HCT116 (cell line): Measurements from ENCODE around the gene COL23A1.

Source experiments
- JUND ChIP-seq: IDR thresholded peaks from 2 replicates; pipeline ENCODE4 v1.6.1; 2012
- POLR2AphosphoS5 ChIP-seq: IDR thresholded peaks from 2 replicates; pipeline ENCODE4 v1.6.1; 2011; ENCODE audit warnings: mild to moderate bottlenecking, low read depth, low read length, moderate library complexity
- TCF7L2 ChIP-seq: IDR thresholded peaks from 2 replicates; pipeline ENCODE4 v1.7.0; 2011; ENCODE audit warnings: borderline replicate concordance, inconsistent platforms; ENCODE audit not compliant: insufficient read depth, insufficient read length; ENCODE audit errors: extremely low read depth
- TF ChIP-seq, protein P1 (sequence below), 3 experiments: fragments of 200-600 bp in 1 of 3; sonication (generic) in 1 of 3; IDR thresholded peaks in 2 of 3; conservative IDR thresholded peaks in 1 of 3; 2 replicates each; pipeline ENCODE4 v1.5.1; 2012 to 2017; ENCODE audit warnings: low read depth in 2 of 3, low read length in 2 of 3, antibody characterized with exemption in 1 of 3, borderline replicate concordance in 1 of 3, control low read depth in 1 of 3, mild to moderate bottlenecking in 1 of 3, mixed read lengths in 1 of 3, mixed run types in 1 of 3, moderate library complexity in 1 of 3; ENCODE audit not compliant: insufficient read depth in 1 of 3
- TF ChIP-seq, protein P2 (sequence below): IDR thresholded peaks from 2 replicates; pipeline ENCODE4 v1.6.1; 2012
- TF ChIP-seq, protein P3 (sequence below): IDR thresholded peaks from 2 replicates; pipeline ENCODE4 v1.6.1; 2011; ENCODE audit warnings: mild to moderate bottlenecking, low read length, moderate library complexity; ENCODE audit not compliant: insufficient replicate concordance; ENCODE audit errors: extremely low read depth

DNA sequence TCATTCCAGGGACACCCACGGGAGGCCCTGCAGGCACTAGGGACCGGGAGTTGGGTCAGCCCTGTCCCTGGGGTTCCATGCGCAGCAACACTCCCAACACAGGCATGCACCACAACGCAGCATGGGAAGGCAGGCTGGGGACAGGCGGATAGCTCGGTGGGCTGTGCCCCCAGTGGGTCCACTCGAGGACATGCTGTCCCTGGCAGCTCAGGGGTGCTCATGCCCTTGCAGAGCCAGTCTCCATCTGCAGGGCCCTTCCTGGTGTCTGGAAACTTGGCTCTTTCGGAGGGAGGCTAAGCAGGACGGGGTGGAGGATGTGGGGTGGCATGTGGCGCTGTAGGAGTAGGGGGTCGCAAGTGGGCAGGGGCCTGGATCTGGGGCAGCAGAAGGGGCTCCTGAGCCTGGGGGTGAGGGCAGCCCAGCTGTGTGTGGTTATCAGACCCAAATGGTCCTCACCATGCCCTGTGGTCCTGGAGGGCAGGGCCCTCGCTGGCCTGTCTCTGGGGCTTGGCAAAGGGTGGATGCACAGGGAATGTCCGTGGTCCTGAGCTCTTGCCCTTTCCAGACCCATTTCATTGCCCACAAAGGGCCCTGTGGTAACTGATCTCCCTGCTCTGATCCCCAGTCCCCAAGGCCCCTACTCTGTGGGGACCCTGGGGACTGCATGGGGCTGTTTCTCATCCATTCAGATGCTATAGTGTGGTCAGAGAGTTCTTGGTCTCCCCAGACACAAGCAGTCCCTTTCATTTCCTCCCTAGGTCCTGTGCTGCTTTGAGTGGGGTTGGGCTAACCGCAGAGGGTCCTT lies 267.3 kb downstream of the COL23A1 start:
- TF ChIP-seq POLR2AphosphoS5: no peak
- TF ChIP-seq, protein P1, sequence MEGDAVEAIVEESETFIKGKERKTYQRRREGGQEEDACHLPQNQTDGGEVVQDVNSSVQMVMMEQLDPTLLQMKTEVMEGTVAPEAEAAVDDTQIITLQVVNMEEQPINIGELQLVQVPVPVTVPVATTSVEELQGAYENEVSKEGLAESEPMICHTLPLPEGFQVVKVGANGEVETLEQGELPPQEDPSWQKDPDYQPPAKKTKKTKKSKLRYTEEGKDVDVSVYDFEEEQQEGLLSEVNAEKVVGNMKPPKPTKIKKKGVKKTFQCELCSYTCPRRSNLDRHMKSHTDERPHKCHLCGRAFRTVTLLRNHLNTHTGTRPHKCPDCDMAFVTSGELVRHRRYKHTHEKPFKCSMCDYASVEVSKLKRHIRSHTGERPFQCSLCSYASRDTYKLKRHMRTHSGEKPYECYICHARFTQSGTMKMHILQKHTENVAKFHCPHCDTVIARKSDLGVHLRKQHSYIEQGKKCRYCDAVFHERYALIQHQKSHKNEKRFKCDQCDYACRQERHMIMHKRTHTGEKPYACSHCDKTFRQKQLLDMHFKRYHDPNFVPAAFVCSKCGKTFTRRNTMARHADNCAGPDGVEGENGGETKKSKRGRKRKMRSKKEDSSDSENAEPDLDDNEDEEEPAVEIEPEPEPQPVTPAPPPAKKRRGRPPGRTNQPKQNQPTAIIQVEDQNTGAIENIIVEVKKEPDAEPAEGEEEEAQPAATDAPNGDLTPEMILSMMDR (IDR thresholded peaks at IDR 0.05 in 2 of 3, conservative IDR thresholded peaks at IDR 0.05 in 1 of 3; ENCODE audit: borderline replicate concordance in 1 of 3, insufficient read depth in 1 of 3, low read depth in 2 of 3, low read length in 2 of 3): no peak
- TF ChIP-seq, protein P2, sequence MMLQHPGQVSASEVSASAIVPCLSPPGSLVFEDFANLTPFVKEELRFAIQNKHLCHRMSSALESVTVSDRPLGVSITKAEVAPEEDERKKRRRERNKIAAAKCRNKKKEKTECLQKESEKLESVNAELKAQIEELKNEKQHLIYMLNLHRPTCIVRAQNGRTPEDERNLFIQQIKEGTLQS: no peak
- TF ChIP-seq, protein P3, sequence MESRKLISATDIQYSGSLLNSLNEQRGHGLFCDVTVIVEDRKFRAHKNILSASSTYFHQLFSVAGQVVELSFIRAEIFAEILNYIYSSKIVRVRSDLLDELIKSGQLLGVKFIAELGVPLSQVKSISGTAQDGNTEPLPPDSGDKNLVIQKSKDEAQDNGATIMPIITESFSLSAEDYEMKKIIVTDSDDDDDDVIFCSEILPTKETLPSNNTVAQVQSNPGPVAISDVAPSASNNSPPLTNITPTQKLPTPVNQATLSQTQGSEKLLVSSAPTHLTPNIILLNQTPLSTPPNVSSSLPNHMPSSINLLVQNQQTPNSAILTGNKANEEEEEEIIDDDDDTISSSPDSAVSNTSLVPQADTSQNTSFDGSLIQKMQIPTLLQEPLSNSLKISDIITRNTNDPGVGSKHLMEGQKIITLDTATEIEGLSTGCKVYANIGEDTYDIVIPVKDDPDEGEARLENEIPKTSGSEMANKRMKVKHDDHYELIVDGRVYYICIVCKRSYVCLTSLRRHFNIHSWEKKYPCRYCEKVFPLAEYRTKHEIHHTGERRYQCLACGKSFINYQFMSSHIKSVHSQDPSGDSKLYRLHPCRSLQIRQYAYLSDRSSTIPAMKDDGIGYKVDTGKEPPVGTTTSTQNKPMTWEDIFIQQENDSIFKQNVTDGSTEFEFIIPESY: no peak
- TF ChIP-seq TCF7L2: no peak
- no peak for TF ChIP-seq JUND
